Osteoblast (primary cell): ENCODE data around the gene ZMYM1. TPM values are rescaled to one million over a fixed set of nuclear protein-coding genes. Genes with fewer than 3 reads are reported as not detected.

ENCODE experiments used
- DNase-seq: peaks from one replicate; pipeline ENCODE4 v3.0.0; 2011; ENCODE audit warnings: low spot score, mixed read lengths; ENCODE audit not compliant: insufficient read length; ENCODE audit errors: missing footprints
- H2AFZ ChIP-seq: 2 replicates; pipeline ENCODE4 v1.6.0; 2011; ENCODE audit warnings: mild to moderate bottlenecking, low read length
- H3K27ac ChIP-seq: 2 replicates; pipeline ENCODE4 v1.5.1; 2011; ENCODE audit warnings: mild to moderate bottlenecking, low read depth, low read length, moderate library complexity
- H3K27me3 ChIP-seq: 2 replicates; pipeline ENCODE4 v1.6.0; 2012; ENCODE audit warnings: mild to moderate bottlenecking, control low read depth, inconsistent platforms, low read length, moderate library complexity; ENCODE audit not compliant: insufficient read depth
- H3K36me3 ChIP-seq: 2 replicates; pipeline ENCODE4 v1.5.1; 2011; ENCODE audit warnings: mild to moderate bottlenecking, low read length, control low read depth, moderate library complexity; ENCODE audit not compliant: insufficient read depth
- H3K4me1 ChIP-seq: 2 replicates; pipeline ENCODE4 v1.5.1; 2011; ENCODE audit warnings: mild to moderate bottlenecking, low read length, control low read depth, moderate library complexity; ENCODE audit not compliant: insufficient read depth
- H3K4me2 ChIP-seq: 2 replicates; pipeline ENCODE4 v1.6.0; 2011; ENCODE audit warnings: mild to moderate bottlenecking, low read length; ENCODE audit not compliant: insufficient read depth
- H3K4me3 ChIP-seq: fragments of 200-600 bp; sonication (generic); 3 replicates; pipeline ENCODE4 v1.5.1; 2012; ENCODE audit warnings: mild to moderate bottlenecking, low read length, inconsistent platforms; ENCODE audit not compliant: insufficient read depth
- H3K79me2 ChIP-seq: 2 replicates; pipeline ENCODE4 v1.6.0; 2012; ENCODE audit warnings: mild to moderate bottlenecking, low read length, control low read depth, inconsistent platforms; ENCODE audit not compliant: insufficient read depth
- H3K9me3 ChIP-seq: 2 replicates; pipeline ENCODE4 v1.5.1; 2011; ENCODE audit warnings: low read depth, low read length, control low read depth
- H4K20me1 ChIP-seq: 2 replicates; pipeline ENCODE4 v1.6.0; 2012; ENCODE audit warnings: mild to moderate bottlenecking, low read length, control low read depth; ENCODE audit not compliant: insufficient read depth
- total RNA-seq: library from RNA; depleted of rRNA; stranded (reverse); fragments of >200 nt; gene quantifications from 2 replicates; pipeline ENCODE4 v1.2.3, GENCODE V29; 2012
- TF ChIP-seq, protein P1 (sequence below): IDR thresholded peaks from 2 replicates; pipeline ENCODE4 v1.5.1; 2011; ENCODE audit warnings: mild to moderate bottlenecking, low read depth, low read length, moderate library complexity; ENCODE audit errors: extremely low read depth

ZMYM1 gene
- total RNA-seq = 13.4 and 17.7 TPM in 2 replicates

DNA sequence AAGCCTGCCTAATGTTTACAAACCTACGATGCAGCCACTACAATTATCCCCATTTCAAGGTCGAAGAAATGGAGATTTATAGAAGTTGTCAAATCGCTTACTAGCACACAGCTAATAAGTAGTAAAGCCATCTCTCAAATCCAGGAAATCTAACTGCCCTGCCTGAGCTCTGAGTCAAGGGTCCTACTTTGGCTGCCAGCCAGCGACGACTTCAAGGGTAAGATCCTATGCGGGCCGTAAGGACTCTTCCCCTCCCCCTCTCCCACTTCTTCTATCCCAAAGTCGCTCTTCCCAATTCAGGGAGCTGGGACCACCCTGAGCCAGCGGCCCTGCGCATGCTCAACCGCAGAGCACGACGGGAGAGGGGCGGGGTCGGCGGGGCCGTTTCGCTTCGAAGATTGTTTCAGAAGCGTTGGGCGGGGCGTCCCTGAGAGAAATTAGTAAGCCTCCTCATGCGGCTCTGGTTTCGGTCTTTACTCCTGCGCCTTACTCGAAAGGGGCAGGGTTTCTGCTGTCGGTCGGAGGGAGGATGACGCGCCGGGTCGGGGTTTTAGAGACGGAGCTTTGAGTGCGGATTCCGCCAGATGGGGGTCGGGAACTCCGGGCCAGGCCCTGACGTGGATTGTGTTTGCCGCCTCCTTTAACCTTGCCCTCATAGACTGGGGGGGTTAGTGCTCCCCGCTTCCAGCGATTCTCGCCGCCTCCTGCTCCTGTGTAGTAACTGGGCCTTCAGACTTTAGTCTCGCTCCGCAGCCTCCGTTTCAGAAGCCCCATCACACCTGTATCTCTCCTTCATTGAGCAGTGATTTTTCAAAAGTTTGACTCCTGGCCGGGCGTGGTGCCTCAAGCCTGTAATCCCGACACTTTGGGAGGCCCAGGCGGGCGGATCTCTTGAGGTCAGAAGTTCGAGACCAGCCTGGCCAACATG, at the start of gene ZMYM1:
ZMYM1 (plus strand) TSS at position 383 of the 928 bp plus-strand sequence. CDS start 14,603 bp downstream, outside the sequence.
- Histone ChIP-seq H3K36me3 (peaks cover 3% of the 10 kb centered on the region), H3K9me3 (no peaks in the 10 kb centered on the region), H4K20me1 (no peaks in the 10 kb centered on the region), H3K4me2 (peak within 1 kb of the TSS; percentile 100), H3K27me3 (no peaks in the 10 kb centered on the region), H2AFZ (peak within 1 kb of the TSS; percentile 98), H3K27ac (peak within 1 kb of the TSS; percentile 94), H3K4me1 (peaks cover 21% of the 10 kb centered on the region), H3K79me2 (peaks cover 45% of the 10 kb centered on the region), H3K4me3 (peak within 1 kb of the TSS; percentile 92)
- TF ChIP-seq, protein P1, sequence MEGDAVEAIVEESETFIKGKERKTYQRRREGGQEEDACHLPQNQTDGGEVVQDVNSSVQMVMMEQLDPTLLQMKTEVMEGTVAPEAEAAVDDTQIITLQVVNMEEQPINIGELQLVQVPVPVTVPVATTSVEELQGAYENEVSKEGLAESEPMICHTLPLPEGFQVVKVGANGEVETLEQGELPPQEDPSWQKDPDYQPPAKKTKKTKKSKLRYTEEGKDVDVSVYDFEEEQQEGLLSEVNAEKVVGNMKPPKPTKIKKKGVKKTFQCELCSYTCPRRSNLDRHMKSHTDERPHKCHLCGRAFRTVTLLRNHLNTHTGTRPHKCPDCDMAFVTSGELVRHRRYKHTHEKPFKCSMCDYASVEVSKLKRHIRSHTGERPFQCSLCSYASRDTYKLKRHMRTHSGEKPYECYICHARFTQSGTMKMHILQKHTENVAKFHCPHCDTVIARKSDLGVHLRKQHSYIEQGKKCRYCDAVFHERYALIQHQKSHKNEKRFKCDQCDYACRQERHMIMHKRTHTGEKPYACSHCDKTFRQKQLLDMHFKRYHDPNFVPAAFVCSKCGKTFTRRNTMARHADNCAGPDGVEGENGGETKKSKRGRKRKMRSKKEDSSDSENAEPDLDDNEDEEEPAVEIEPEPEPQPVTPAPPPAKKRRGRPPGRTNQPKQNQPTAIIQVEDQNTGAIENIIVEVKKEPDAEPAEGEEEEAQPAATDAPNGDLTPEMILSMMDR = no peak
- DNase-seq = peak; percentile 93

DNA sequence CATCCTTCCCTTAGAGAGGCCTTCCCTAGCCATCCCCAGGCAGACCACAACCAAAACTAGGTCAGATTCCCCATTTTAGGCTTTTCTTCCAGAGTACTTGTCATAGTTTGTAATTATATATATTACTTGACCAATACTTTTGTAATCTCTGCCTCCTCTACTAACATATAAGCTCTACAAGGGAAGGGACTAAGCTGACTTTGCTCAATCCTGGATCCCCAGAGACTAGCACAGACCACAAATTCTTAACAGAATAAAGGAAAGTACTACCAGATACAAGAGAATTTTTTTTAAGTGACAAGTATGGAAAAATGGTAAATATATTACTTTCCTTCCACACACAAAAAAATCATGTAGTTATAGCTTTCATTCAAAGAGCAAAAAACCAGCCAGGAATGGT, 49.4 kb upstream of the ZMYM1 start:
- no peaks in the 10 kb centered on the region for H4K20me1 ChIP-seq
- H3K4me2 ChIP-seq = peak overlapping the region; percentile 96
- H3K79me2 ChIP-seq = peaks cover 52% of the 10 kb centered on the region
- H3K4me1 ChIP-seq = peaks cover 4% of the 10 kb centered on the region
- H3K27ac ChIP-seq = no peak overlapping the region
- H3K9me3 ChIP-seq = no peaks in the 10 kb centered on the region
- TF ChIP-seq, protein P1 = no peak
- no peaks in the 10 kb centered on the region for H3K27me3 ChIP-seq
- peaks cover 3% of the 10 kb centered on the region for H3K36me3 ChIP-seq
- H2AFZ ChIP-seq = no peak overlapping the region
- peak; percentile 11 for DNase-seq
- H3K4me3 ChIP-seq = no peak overlapping the region

DNA sequence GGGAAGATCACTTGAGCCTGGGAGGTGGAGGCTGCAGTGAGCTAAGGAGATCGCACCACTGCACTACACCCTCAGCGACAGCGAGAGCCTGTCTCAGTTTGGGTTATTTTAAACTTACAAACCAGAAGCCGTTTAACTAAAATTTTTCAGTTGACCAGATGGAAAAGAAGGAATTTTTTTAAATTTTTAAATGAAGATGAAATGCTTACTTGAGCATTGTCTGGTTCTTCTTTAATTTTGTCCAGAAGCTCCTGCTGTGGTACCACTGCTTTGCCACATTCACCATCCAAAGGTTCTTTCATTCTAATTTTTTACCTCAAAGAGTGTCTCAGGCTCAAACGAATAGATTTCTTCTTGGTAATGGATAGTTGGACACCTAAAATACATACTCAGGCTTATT, 48.8 kb upstream of the ZMYM1 start:
- Histone ChIP-seq H3K4me2 (peak overlapping the region; percentile 96), H3K4me3 (peak overlapping the region; percentile 99), H3K4me1 (peaks cover 4% of the 10 kb centered on the region), H4K20me1 (no peaks in the 10 kb centered on the region), H3K27ac (peak overlapping the region; percentile 92), H3K36me3 (peaks cover 3% of the 10 kb centered on the region), H3K9me3 (no peaks in the 10 kb centered on the region), H2AFZ (peak overlapping the region; percentile 98), H3K27me3 (no peaks in the 10 kb centered on the region), H3K79me2 (peaks cover 50% of the 10 kb centered on the region)
- peak; percentile 64 for DNase-seq
- TF ChIP-seq, protein P1 = no peak
